AG04449 (cell line): ENCODE measurements around the gene CELF3.

Experiments used
- CTCF ChIA-PET: fragments of 350-600 bp; formaldehyde crosslinking; extraction: SDS; loops from one replicate; lab custom pipeline; 2021; ENCODE audit warnings: antibody characterized with exemption; lab: Yijun Ruan, JAX
- POLR2A ChIA-PET: fragments of 400-600, 350-600 bp; formaldehyde crosslinking; extraction: SDS; loops from one replicate; lab custom pipeline; 2020; ENCODE audit warnings: antibody characterized with exemption, inconsistent platforms; lab: Yijun Ruan, JAX
- DNase-seq: peaks from one replicate; pipeline ENCODE4 v3.0.0-alpha.2; 2010; ENCODE audit warnings: low read depth, low spot score
- H3K4me3 ChIP-seq: 2 replicates; pipeline ENCODE4 v1.5.1; 2011; ENCODE audit warnings: low read depth, mild to moderate bottlenecking, control low read depth, low read length
- TF ChIP-seq, protein P1 (sequence below): IDR thresholded peaks from one replicate; pipeline ENCODE4 v1.5.1; 2011; ENCODE audit warnings: mild to moderate bottlenecking, moderate library complexity, low read length, control low read depth, inconsistent platforms; ENCODE audit not compliant: insufficient read depth; ENCODE audit errors: missing control alignments

CELF3 gene

GRCh38 chr1:151721788-151722510, 5.3 kb upstream of the CELF3 start:
- ChIA-PET CTCF (interaction anchor here (1.4 to 1.6 kb wide), 3 partner anchors 8 to 129 kb away, joined by 4 to 5 read pairs (median 4); no protein-coding TSS in a partner anchor), POLR2A (no interaction called here)
- no peak for DNase-seq
- TF ChIP-seq, protein P1, sequence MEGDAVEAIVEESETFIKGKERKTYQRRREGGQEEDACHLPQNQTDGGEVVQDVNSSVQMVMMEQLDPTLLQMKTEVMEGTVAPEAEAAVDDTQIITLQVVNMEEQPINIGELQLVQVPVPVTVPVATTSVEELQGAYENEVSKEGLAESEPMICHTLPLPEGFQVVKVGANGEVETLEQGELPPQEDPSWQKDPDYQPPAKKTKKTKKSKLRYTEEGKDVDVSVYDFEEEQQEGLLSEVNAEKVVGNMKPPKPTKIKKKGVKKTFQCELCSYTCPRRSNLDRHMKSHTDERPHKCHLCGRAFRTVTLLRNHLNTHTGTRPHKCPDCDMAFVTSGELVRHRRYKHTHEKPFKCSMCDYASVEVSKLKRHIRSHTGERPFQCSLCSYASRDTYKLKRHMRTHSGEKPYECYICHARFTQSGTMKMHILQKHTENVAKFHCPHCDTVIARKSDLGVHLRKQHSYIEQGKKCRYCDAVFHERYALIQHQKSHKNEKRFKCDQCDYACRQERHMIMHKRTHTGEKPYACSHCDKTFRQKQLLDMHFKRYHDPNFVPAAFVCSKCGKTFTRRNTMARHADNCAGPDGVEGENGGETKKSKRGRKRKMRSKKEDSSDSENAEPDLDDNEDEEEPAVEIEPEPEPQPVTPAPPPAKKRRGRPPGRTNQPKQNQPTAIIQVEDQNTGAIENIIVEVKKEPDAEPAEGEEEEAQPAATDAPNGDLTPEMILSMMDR, result no peak
- peak overlapping the region; percentile 47 for H3K4me3 ChIP-seq

DNA sequence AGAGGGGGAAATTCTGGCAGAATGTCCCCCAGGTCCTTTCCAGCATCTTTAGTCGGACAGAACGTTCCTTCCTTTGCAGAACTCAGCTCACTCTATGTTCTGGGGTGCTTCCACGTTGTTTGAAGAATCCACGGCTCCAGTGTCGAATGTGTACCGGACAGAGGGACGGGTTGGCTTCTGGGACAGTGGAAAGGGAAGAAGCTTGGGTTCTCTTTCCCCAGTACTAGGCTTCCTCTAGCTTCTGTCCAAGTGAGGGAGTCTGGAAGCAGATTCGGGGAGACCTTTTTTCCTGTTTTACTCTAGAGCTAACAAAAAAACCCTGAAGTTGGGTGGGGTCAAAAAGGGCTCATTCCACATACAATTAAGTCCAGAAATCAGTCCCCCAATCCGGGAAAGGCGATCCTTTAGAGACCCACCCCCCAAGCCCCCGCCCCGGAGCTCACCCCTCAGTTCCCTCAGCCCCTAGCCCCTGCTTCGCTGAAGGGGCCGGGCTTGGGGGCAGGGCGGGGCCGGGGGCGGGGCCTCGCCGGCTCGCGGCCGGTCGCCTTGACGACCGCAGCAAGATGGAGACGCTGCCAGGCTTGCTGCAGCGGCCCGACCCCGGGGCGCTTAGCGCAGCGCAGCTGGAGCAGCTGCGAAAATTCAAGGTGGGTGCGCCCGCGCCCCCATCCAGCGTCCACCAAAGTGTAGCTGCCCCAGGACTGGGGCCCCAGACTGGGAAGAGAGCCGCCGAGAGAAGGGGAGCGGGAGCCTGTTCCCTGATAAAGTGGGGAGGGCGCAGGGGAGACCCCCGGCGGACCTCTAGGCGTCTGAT, 4.6 kb upstream of the CELF3 start, which contains the start of gene RIIAD1:
TSS of gene RIIAD1 (plus strand) at position 549 of the 814 bp plus-strand sequence. CDS start at position 564, 15 bp downstream.
- ChIA-PET CTCF (interaction anchor here (0.9 to 2.4 kb wide), 5 partner anchors 12 to 28 kb away, joined by 3 to 11 read pairs (median 4); no protein-coding TSS in a partner anchor), POLR2A (no interaction called here)
- TF ChIP-seq, protein P1, result no peak
- H3K4me3 ChIP-seq, result peak within 1 kb of the TSS; percentile 47
- DNase-seq, result no peak

DNA sequence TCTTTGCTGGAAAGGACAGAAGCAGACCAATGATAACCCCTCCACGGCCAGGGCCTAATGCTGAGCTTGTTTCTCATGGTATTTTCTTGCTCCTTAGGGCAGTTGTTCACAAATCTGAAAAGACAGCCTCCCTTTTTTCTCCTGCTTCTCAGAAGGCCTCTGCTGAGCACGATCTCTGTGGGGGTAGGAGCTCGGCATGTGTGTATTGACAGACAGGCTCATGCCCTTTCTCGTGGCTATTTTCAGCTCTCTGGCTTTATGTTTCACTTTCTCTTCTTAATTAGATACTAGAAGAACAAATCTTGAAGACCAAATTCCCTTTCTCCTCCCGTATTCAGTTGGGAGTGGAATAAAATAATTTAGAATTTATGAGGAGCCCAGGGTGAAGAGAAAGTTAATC, 4.0 kb upstream of the CELF3 start:
- TF ChIP-seq, protein P1, result no peak
- peak overlapping the region; percentile 28 for H3K4me3 ChIP-seq
- POLR2A ChIA-PET, result no interaction called here
- CTCF ChIA-PET, result interaction anchor here (0.9 to 2.4 kb wide), 5 partner anchors 13 to 27 kb away, joined by 3 to 11 read pairs (median 4); no protein-coding TSS in a partner anchor
- DNase-seq, result no peak

GRCh38 chr1:151720125-151720524, 3.5 kb upstream of the CELF3 start:
- DNase-seq, result no peak

DNA sequence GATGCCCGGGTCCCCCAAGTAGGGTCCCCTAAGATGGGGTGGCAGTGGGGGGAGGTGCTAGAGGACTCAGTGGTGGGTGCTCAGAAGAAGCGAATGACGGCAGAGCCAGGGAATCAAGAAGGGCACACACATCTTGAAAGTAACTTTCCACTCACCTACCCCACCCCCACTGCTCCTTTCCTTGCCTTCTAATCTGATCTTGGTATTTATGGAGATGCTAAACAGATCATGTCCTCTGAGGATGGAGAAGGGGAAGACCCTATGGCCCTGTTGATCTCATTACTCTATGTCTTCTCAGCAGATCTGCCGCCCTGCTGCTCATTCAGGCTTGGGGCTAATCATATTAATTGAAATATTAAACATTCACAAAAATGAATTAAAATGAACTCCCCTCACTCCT, 2.1 kb upstream of the CELF3 start:
- no peak overlapping the region for H3K4me3 ChIP-seq
- TF ChIP-seq, protein P1, result no peak
- CTCF ChIA-PET, result no interaction called here
- POLR2A ChIA-PET, result no interaction called here
- DNase-seq, result no peak

More at GRCh38 chr1:151720125-151720524, 3.5 kb upstream of the CELF3 start:
- POLR2A ChIA-PET, result no interaction called here
- TF ChIP-seq, protein P1, result no peak
- no peak overlapping the region; the same call in 1 of the 2 replicates for H3K4me3 ChIP-seq
- CTCF ChIA-PET, result interaction anchor here (1.4 to 2.4 kb wide), 3 partner anchors 13 to 27 kb away, joined by 4 to 11 read pairs (median 9); no protein-coding TSS in a partner anchor

- no peak for DNase-seq
- H3K4me3 ChIP-seq, result no peak overlapping the region
- ChIA-PET CTCF (interaction anchor here (1.1 kb wide), 1 partner anchor 17 kb away, joined by 4 read pairs; no protein-coding TSS in a partner anchor), POLR2A (no interaction called here)
- TF ChIP-seq, protein P1, result no peak
Observed at GRCh38 chr1:151718011-151718431, 1.4 kb upstream of the CELF3 start.
